Endodermal cell (in vitro differentiated cells): ENCODE measurements around the gene RPL5. TPM values are rescaled to one million over a fixed set of nuclear protein-coding genes. Genes with fewer than 3 reads are reported as not detected.

Source experiments
- DNase-seq: peaks from one replicate; pipeline ENCODE4 v3.0.0-alpha.2; 2017
- H3K27ac ChIP-seq: 2 replicates; pipeline ENCODE4 v1.5.1; 2013; ENCODE audit warnings: mild to moderate bottlenecking, low read depth, low read length, moderate library complexity
- H3K27me3 ChIP-seq: 2 replicates; pipeline ENCODE4 v1.6.1; 2013; ENCODE audit warnings: mild to moderate bottlenecking, low read length, moderate library complexity; ENCODE audit not compliant: insufficient read depth, control insufficient read depth, poor library complexity, severe bottlenecking
- H3K36me3 ChIP-seq: 2 replicates; pipeline ENCODE4 v1.7.0; 2013; ENCODE audit warnings: mild to moderate bottlenecking, low read length, moderate library complexity; ENCODE audit not compliant: control insufficient read depth, insufficient read depth
- H3K4me1 ChIP-seq: one replicate; pipeline ENCODE4 v1.7.0; 2013; ENCODE audit warnings: low read length; ENCODE audit not compliant: control insufficient read depth, insufficient read depth
- H3K4me3 ChIP-seq: 2 replicates; pipeline ENCODE4 v1.5.1; 2013; ENCODE audit warnings: mild to moderate bottlenecking, low read length, moderate library complexity
- H3K9ac ChIP-seq: 2 replicates; pipeline ENCODE4 v1.6.1; 2013; ENCODE audit warnings: mild to moderate bottlenecking, low read length, moderate library complexity; ENCODE audit not compliant: poor library complexity, severe bottlenecking; ENCODE audit errors: extremely low read depth
- H3K9me3 ChIP-seq: 2 replicates; pipeline ENCODE4 v1.6.1; 2013; ENCODE audit warnings: mild to moderate bottlenecking, low read length, moderate library complexity; ENCODE audit not compliant: control insufficient read depth
- H3K27ac Mint-ChIP-seq: 2 replicates; pipeline ENCODE4 v1.8.0; 2020; ENCODE audit warnings: mixed read lengths
- H3K27me3 Mint-ChIP-seq: 2 replicates; pipeline ENCODE4 v1.8.0; 2021; ENCODE audit warnings: mild to moderate bottlenecking, mixed read lengths; ENCODE audit not compliant: insufficient read depth
- H3K36me3 Mint-ChIP-seq: 2 replicates; pipeline ENCODE4 v1.8.0; 2020; ENCODE audit warnings: low read depth, mixed read lengths
- H3K4me1 Mint-ChIP-seq: 2 replicates; pipeline ENCODE4 v1.8.0; 2020; ENCODE audit warnings: mixed read lengths
- H3K4me3 Mint-ChIP-seq: 2 replicates; pipeline ENCODE4 v1.8.0; 2020; ENCODE audit warnings: mild to moderate bottlenecking, moderate library complexity, mixed read lengths
- H3K9me3 Mint-ChIP-seq: 2 replicates; pipeline ENCODE4 v1.8.0; 2020; ENCODE audit warnings: mild to moderate bottlenecking, mixed read lengths
- CTCF ChIP-seq: fragments of 200-600 bp; sonication (generic); conservative IDR thresholded peaks from 2 replicates; pipeline ENCODE4 v1.5.0; 2021; ENCODE audit warnings: antibody characterized with exemption, mild to moderate bottlenecking
- WGBS, 2 experiments: methylation state at CpG; one replicate each; pipeline versions ENCODE4 v1.1.5 to v1.1.7; 2013; ENCODE audit warnings: missing lambda C conversion rate in 2 of 2, mixed read lengths in 1 of 2; ENCODE audit not compliant: insufficient coverage in 1 of 2, insufficient read length in 1 of 2; 5-methylcytosine and 5-hydroxymethylcytosine counted together
- total RNA-seq, 2 donors: library from RNA; stranded (reverse); fragmentation: NEBNext Ultra II Directional in 1 of 2; extraction: Animal tissue kit (Norgen Biotek cat#: 25700) in 1 of 2; gene quantifications; 2 replicates in 1 of 2; 3 replicates in 1 of 2; pipeline ENCODE4 v1.2.1, GENCODE V29; 2021

Gene RPL5
- total RNA-seq, 2 donors from 2014 or later = 963 to 1,201 TPM

- Histone ChIP-seq H3K4me3 (no peak overlapping the region), H3K27me3 (no peaks in the 10 kb centered on the region), H3K4me1 (no peaks in the 10 kb centered on the region), H3K36me3 (peaks cover 64% of the 10 kb centered on the region), H3K9ac (no peak overlapping the region), H3K9me3 (no peaks in the 10 kb centered on the region), H3K27ac (no peak overlapping the region)
- Mint-ChIP-seq H3K27ac (no peak overlapping the region), H3K4me1 (peaks cover under 1% of the 10 kb centered on the region), H3K27me3 (no peaks in the 10 kb centered on the region), H3K36me3 (peaks cover 59% of the 10 kb centered on the region), H3K4me3 (no peak overlapping the region), H3K9me3 (no peaks in the 10 kb centered on the region)
- TF ChIP-seq CTCF = no peak
- 85 to 100% methylated on average over 1 to 2 of the region's 2 CpGs for WGBS, 2 experiments
- DNase-seq = no peak
Observed at GRCh38 chr1:92843046-92843423, 11.2 kb downstream of the RPL5 start.

GRCh38 chr1:92843429-92844352, 11.9 kb downstream of the RPL5 start:
- Histone ChIP-seq H3K4me1 (no peaks in the 10 kb centered on the region), H3K27me3 (no peaks in the 10 kb centered on the region), H3K4me3 (no peak overlapping the region), H3K9me3 (no peaks in the 10 kb centered on the region), H3K36me3 (peaks cover 58% of the 10 kb centered on the region), H3K27ac (no peak overlapping the region), H3K9ac (no peak overlapping the region)
- no peak for TF ChIP-seq CTCF
- Mint-ChIP-seq H3K27ac (no peak overlapping the region), H3K27me3 (no peaks in the 10 kb centered on the region), H3K36me3 (peaks cover 52% of the 10 kb centered on the region), H3K9me3 (no peaks in the 10 kb centered on the region), H3K4me1 (no peaks in the 10 kb centered on the region), H3K4me3 (no peak overlapping the region)
- WGBS, 2 experiments = 97 to 98% methylated on average over 7 to 8 of the region's 8 CpGs
- DNase-seq = no peak

GRCh38 chr1:92844439-92844838, 12.6 kb downstream of the RPL5 start:
- H3K27ac Mint-ChIP-seq = no peak overlapping the region
- peaks cover 50% of the 10 kb centered on the region for H3K36me3 ChIP-seq
- H3K27me3 ChIP-seq = no peaks in the 10 kb centered on the region
- TF ChIP-seq CTCF = no peak
- 94 to 100% methylated on average over 1 to 2 of the region's 3 CpGs for WGBS, 2 experiments
- no peaks in the 10 kb centered on the region for H3K9me3 ChIP-seq
- H3K4me1 ChIP-seq = no peaks in the 10 kb centered on the region
- no peaks in the 10 kb centered on the region for H3K27me3 Mint-ChIP-seq
- H3K27ac ChIP-seq = no peak overlapping the region
- no peak overlapping the region for H3K4me3 ChIP-seq
- H3K9ac ChIP-seq = no peak overlapping the region
- DNase-seq = no peak
- H3K4me3 Mint-ChIP-seq = no peak overlapping the region
- peaks cover 45% of the 10 kb centered on the region for H3K36me3 Mint-ChIP-seq
- no peaks in the 10 kb centered on the region for H3K9me3 Mint-ChIP-seq
- no peaks in the 10 kb centered on the region for H3K4me1 Mint-ChIP-seq
